ENCODE results near the gene NUP188.

The NUP188 gene

GRCh38 chr9:129008986-129009583, 61.6 kb downstream of the NUP188 start:
- no peak for DNase-seq

- no peak for DNase-seq
Measured at GRCh38 chr9:129009584-129010141, 62.2 kb downstream of the NUP188 start.

- no peak for DNase-seq
Measured at GRCh38 chr9:129010267-129010975, 62.9 kb downstream of the NUP188 start.

DNA sequence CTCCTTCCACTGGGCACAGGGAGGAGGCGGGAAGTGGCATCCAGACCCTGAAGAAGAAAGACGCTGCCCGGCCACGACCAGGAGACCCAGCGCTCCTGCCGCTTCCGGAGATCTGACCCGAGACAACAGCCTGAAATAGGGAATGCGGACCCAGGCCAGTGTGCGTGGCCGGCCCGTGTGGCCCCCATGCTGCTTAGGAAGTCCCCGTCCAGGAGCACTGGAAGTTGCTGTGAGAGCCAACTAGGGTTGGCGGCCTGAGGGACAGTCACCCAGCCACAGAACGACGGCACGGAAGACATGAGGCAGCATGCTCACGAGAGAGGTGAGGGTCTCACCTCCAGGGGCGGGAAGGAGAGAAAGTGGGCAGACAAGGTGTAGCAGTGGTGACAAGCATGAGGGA, 63.7 kb downstream of the NUP188 start:
- DNase-seq, result no peak

GRCh38 chr9:129011761-129012181, 64.3 kb downstream of the NUP188 start:
- no peak for DNase-seq

DNA sequence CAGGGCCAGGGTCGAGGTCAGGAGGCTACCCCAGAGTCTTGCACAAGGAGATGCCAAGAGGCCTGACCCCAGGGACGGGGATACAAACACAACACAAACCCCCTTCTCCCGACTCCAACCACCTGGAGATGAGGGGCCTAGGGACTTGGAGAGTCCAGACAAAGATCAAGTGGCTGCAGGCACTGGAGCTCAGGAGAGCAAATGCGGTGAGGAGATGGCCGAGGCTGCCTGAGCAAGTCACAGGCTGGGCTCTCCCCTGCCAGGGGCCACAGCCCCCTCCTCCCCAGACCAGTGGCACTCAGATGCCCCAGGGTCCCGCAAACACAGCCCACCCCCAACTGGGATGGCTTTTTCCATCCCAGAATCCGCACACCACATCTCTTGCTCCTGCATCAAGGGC, 64.8 kb downstream of the NUP188 start:
- no peak for DNase-seq

- DNase-seq, result no peak
Measured at GRCh38 chr9:129012893-129013448, 65.5 kb downstream of the NUP188 start.

GRCh38 chr9:129013674-129014073, 66.2 kb downstream of the NUP188 start:
- no peak for DNase-seq

- DNase-seq, result no peak
Measured at GRCh38 chr9:129014124-129014523, 66.6 kb downstream of the NUP188 start.

DNA sequence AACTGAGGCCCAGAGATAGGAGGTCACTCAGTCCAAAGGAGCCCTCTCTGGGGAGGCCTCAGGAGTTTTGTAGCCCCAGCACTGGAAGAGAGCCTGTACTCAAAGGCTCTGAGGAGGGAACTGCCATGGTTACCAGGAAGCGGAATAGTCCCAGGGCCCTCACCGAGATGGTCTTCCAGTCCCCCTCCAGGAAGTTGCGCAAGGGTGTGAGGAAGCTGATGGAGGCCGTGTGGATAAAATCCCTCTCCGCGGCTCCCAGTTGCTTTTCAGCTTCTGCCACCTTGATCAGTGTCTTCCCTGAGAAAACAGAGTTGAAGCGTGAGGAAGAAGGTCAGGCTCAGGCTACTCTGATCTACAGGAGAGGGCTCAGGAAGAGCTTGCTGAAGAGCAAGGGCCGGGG, 67.1 kb downstream of the NUP188 start:
- no peak for DNase-seq

DNA sequence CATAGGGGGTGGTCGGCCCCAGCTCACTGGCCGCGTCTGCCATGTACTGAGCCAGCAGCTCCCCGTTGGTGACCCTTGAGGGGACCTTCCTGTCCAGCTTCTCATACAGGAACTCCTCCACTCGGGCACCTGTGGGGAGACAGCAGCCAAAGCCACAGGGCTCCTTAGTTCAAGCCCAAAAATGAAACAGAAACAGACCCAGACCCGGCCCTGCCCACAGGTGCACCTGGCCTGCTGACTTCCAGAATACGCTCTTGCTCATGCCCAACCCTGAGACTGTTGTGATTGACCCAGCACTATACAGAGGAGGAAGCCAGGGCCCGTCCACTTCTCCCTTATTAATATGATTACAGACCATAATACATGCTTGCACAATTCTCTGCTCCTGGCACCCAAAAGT, 73.6 kb downstream of the NUP188 start:
- DNase-seq, result no peak

DNA sequence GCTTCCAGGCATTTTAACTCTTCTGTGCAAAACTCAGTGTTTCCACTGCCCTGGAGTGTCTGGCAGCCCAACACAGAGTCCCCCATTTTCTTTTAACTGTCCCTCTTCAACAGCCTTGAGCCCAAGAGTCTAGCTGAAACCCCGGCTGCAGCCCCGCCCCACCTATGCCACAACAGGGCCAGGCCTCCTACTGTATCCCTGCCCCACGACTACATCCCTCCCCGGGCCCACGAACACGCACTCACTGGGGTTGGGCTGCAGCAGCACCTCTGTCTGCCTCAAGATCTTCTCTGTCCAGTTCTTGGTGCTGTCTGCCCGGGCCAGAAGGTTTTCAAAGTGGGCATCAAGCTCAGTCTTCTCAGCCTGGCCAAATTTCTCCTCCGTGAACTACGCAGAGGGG, 74.5 kb downstream of the NUP188 start:
- no peak for DNase-seq

- no peak for DNase-seq
Measured at GRCh38 chr9:129023036-129023907, 75.8 kb downstream of the NUP188 start.

GRCh38 chr9:129023908-129024233, 76.4 kb downstream of the NUP188 start:
- DNase-seq, result no peak

GRCh38 chr9:129026442-129027223, 79.1 kb downstream of the NUP188 start:
- no peak for DNase-seq

GRCh38 chr9:129027224-129027684, 79.8 kb downstream of the NUP188 start:
- DNase-seq, result no peak

DNA sequence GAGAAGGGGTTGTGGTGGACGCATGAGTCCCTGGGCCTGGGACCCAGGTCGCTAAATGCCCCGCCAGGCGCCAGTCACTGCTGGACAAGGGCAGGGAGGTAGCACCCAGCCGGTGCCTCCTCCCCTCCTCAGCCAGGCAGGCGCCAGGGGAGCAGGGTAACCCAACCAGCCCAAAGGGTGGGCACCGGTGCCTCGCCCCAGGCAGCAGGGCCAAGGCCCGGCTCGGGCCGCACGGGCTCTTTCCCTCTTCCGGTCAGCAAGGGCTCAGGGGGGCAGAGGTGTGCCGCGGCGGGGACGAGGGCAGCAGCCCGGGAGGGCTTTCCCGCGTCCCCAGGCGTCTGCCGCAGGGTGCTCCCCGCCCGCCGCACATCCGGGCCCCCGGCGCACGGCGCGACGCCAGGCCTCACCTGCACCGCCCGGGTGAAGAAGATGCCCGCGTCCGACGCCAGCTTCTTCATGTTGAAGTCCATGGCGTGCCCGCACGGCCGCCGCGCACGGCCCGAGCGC, 80.2 kb downstream of the NUP188 start:
- DNase-seq, result peak; percentile 78

DNA sequence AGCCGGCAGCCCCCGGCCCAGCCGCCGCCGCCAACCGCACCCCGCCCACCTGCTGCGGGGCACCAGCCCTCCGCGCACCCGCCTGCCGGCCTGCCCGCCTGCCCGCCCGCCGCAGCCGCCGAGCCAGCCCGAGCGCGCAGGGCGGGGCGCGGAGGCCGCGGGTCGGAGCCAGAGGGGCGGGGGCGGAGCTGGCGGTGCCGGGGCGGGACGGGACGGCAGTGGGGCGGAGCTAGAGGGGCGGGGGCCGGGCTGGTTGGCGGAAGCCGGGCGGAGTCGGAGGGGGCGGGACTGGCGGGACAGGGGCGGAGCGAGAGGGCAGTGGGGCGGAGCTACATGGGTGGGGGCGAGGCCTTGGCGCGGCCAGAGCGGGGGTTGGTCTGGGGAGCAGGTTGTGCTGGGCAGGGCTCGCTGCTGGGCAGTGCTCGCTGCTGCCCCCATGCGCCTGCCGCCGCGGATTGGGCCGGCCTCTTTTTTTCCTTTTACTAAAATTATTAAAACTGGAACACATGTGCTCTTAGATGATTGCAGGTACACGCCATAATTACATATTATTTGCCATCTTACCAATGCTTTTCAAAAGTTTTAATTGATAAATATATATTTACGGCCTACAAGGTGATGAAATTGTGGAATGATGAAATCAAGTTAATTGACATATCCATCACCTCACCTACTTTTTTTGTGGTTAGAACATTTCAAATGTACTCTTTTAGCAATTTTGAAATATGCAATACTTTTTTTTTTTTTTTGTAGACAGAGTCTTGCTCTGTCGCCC, 80.9 kb downstream of the NUP188 start, which contains the start of gene SH3GLB2:
Gene SH3GLB2, minus strand, starts transcription at position 140 of the 775 bp plus-strand sequence. CDS start 177 bp downstream, outside the sequence.
- peak; percentile 87 for DNase-seq

GRCh38 chr9:129030191-129030590, 82.7 kb downstream of the NUP188 start:
- DNase-seq, result no peak

- no peak for DNase-seq
Measured at GRCh38 chr9:129031514-129031913, 84.0 kb downstream of the NUP188 start.

- no peak for DNase-seq
Measured at GRCh38 chr9:129032541-129033159, 85.2 kb downstream of the NUP188 start.
